ENCODE measurements around the gene HIBADH. TPM values are rescaled to one million over a fixed set of nuclear protein-coding genes. Genes with fewer than 3 reads are reported as not detected.

Gene HIBADH
- 108 and 118 TPM in 2 replicates for polyA plus RNA-seq (2011; rRNA removed)
- 39.3 and 43.4 TPM in 2 replicates for polyA plus RNA-seq (2012; cell fraction: cytosol; rRNA removed)
- polyA plus RNA-seq (2012; cell fraction: nucleus; rRNA removed): 12.1 and 19.5 TPM in 2 replicates
- 43.4 to 49.6 TPM (median 49.5 TPM) in 3 replicates for polyA plus RNA-seq (2017; fragmentation: RNase III; extraction: RNeasy Plus Mini Kit Qiagen cat#74134 plus additional on column Dnase treatment)
- 27.7 and 29.1 TPM in 2 replicates for polyA minus RNA-seq (2011; rRNA and poly(A)+ RNA removed)

DNA sequence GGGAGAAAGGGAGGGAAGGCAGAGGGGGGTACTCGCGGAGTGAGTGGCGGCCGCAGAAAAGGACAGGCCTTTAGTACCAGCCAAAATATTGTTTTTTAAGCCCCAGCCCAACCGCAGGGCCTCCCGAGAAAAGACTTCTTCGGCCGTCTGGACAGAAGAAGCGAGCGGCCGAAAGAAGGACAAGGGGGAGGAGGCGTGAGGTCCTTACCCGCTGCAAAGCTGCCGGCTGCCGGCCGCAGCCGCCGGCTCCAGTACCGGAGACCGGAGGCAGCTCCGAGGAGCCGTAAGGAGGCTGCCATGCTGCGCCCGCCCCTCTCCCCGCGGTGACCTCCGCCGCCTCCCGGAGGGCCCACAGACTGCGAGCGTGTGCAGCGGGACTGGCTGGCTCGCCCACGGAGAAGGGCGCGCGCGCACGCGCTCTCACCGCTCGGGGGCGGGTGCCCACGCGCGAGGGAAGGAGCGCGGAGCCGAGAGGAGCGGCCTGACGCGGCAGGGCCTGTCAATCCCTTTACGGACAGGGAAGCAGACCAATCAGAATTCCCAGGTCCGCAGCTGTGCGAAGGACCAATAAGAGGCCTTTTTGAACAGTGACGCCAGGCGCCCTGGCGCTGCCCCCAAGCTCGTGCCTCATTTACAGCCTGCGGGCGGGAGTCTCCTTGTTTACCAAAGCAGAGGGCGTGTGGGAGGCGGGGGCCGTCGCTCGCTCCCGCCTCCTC, at the start of gene HIBADH:
Gene HIBADH, minus strand, starts transcription at position 394 of the 716 bp plus-strand sequence. Its CDS starts 95 bp downstream, at position 299.
- TF ChIP-seq ZFP36 (IDR thresholded peaks at IDR 0.05; ENCODE audit: borderline replicate concordance, partially characterized antibody) (no peak), RAD21 (conservative IDR thresholded peaks at IDR 0.05 in 1 of 2, IDR thresholded peaks at IDR 0.05 in 1 of 2) (peak in 1 of 2 experiments; percentile 15; a peak in 2 of 5 replicates), RCOR1 (IDR thresholded peaks at IDR 0.05; ENCODE audit: low read depth, low read length) (no peak), ZSCAN20 (CRISPR knock-in tag; IDR thresholded peaks at IDR 0.05) (no peak), KDM5A (IDR thresholded peaks at IDR 0.05) (no peak), HMGXB4 (CRISPR knock-in tag; IDR thresholded peaks at IDR 0.05; ENCODE audit: borderline replicate concordance) (no peak), SREBF2 (IDR thresholded peaks at IDR 0.05) (no peak), FOSB (CRISPR knock-in tag; IDR thresholded peaks at IDR 0.05) (no peak), BHLHE40 (IDR thresholded peaks at IDR 0.05; ENCODE audit: low read depth, low read length) (peak; percentile 94), ELK1 (IDR thresholded peaks at IDR 0.05; ENCODE audit: low read depth, low read length) (no peak), POLR2A (IDR thresholded peaks at IDR 0.05; ENCODE audit: low read length) (peak; percentile 84), BCL3 (IDR thresholded peaks at IDR 0.05) (peak; percentile 64; the same call in 1 of the 3 replicates), SMC3 (IDR thresholded peaks at IDR 0.05) (peak; percentile 23), GATA3 (IDR thresholded peaks at IDR 0.05; ENCODE audit: borderline replicate concordance) (peak; percentile 57; the same call in 1 of the 2 replicates), PHF8 (IDR thresholded peaks at IDR 0.05; ENCODE audit: borderline replicate concordance, low read depth) (peak; percentile 75), JUN (IDR thresholded peaks at IDR 0.05) (peak; percentile 55 to 72; a peak in 4 of 5 replicates), RFX5 (IDR thresholded peaks at IDR 0.05) (peak; percentile 75; the same call in 1 of the 2 replicates), MAZ (IDR thresholded peaks at IDR 0.05; ENCODE audit: borderline replicate concordance, low read depth, low read length) (peak; percentile 76; the same call in 1 of the 2 replicates), HEYL (CRISPR knock-in tag; IDR thresholded peaks at IDR 0.05) (no peak), FOSL2 (IDR thresholded peaks at IDR 0.05) (no peak), FOSL2 (CRISPR knock-in tag; IDR thresholded peaks at IDR 0.05) (peak; percentile 41; the same call in 1 of the 2 replicates), MYC (IDR thresholded peaks at IDR 0.05; ENCODE audit: borderline replicate concordance, low read length) (peak; percentile 79)
- TF ChIP-seq, protein P1, sequence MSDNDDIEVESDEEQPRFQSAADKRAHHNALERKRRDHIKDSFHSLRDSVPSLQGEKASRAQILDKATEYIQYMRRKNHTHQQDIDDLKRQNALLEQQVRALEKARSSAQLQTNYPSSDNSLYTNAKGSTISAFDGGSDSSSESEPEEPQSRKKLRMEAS (IDR thresholded peaks at IDR 0.05): peak; percentile 92
- TF ChIP-seq, protein P2, sequence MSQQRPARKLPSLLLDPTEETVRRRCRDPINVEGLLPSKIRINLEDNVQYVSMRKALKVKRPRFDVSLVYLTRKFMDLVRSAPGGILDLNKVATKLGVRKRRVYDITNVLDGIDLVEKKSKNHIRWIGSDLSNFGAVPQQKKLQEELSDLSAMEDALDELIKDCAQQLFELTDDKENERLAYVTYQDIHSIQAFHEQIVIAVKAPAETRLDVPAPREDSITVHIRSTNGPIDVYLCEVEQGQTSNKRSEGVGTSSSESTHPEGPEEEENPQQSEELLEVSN (IDR thresholded peaks at IDR 0.05; ENCODE audit: borderline replicate concordance, low read depth): peak; percentile 75; the same call in 1 of the 2 replicates
- TF ChIP-seq, protein P3, sequence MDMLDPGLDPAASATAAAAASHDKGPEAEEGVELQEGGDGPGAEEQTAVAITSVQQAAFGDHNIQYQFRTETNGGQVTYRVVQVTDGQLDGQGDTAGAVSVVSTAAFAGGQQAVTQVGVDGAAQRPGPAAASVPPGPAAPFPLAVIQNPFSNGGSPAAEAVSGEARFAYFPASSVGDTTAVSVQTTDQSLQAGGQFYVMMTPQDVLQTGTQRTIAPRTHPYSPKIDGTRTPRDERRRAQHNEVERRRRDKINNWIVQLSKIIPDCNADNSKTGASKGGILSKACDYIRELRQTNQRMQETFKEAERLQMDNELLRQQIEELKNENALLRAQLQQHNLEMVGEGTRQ (IDR thresholded peaks at IDR 0.05): no peak
- TF ChIP-seq, protein P4, sequence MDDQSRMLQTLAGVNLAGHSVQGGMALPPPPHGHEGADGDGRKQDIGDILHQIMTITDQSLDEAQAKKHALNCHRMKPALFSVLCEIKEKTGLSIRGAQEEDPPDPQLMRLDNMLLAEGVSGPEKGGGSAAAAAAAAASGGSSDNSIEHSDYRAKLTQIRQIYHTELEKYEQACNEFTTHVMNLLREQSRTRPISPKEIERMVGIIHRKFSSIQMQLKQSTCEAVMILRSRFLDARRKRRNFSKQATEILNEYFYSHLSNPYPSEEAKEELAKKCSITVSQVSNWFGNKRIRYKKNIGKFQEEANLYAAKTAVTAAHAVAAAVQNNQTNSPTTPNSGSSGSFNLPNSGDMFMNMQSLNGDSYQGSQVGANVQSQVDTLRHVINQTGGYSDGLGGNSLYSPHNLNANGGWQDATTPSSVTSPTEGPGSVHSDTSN (IDR thresholded peaks at IDR 0.05): peak; percentile 100
- H3K4me2 ChIP-seq: peak within 1 kb of the TSS; percentile 97
- 2% methylated on average over 34 of the region's 67 CpGs for WGBS (ENCODE audit: missing lambda C conversion rate)
- FAIRE-seq (peak; percentile 65), DNase-seq (ENCODE audit: low read depth in 1 of 2, low spot score in 1 of 2) (peak; percentile 99), ATAC-seq (peak; percentile 98)
- ChIA-PET CTCF (interaction anchor here (0.7 to 3.0 kb wide), 19 partner anchors 10 to 873 kb away, joined by 3 to 10 read pairs (median 4); partner anchors contain the start of gene TAX1BP1), POLR2A (interaction anchor here (0.6 to 1.7 kb wide), 16 partner anchors 8 to 463 kb away, joined by 3 to 17 read pairs (median 6); partner anchors contain the start of genes HOXA13 and TAX1BP1)
- no peaks in the 10 kb centered on the region for H3K9me3 ChIP-seq
- H3K4me3 ChIP-seq: peak within 1 kb of the TSS; percentile 79
- peaks cover 16% of the 10 kb centered on the region; the same call in 2 of the 3 replicates for H3K4me1 ChIP-seq
- H3K27ac ChIP-seq: peak within 1 kb of the TSS; percentile 90 to 94

Measured in A549 (cell line).